ENCODE results near the gene PTPRN2.

GRCh38 chr7:158258411-158259130 lies 329.1 kb downstream of the PTPRN2 start:
- TF ChIP-seq CTCF (IDR thresholded peaks at IDR 0.05) (no peak), POLR2AphosphoS5 (IDR thresholded peaks at IDR 0.05) (no peak)
